ENCODE data around the gene GPR155.
A peak's percentile ranks its signal among the peaks of the same experiment; 100 is the strongest.
"Not testable (repeated sequence)": the region's sequence is repeated elsewhere in the genome, so short reads cannot be mapped to it uniquely, and the experiment has no call there.

GPR155 gene

DNA sequence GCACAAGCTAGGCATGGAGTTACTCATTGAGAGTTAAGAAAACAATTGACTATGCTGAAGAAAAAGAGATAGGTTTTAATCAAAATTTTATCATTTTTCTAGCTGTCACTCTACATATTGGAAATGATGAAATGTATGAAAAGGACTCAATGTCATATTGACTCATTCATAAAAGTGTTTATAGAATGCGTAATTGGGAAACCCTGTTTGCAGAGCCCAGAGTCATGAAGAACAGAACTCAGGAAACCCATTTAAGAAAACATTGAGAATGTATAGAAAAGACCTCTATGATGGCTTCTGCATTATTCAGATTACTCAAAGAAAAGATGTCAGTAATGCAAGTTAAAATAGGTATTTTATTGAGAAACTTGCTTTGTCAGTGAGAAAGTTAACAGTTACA lies 54.9 kb downstream of the GPR155 start:
- no peak for DNase-seq

DNA sequence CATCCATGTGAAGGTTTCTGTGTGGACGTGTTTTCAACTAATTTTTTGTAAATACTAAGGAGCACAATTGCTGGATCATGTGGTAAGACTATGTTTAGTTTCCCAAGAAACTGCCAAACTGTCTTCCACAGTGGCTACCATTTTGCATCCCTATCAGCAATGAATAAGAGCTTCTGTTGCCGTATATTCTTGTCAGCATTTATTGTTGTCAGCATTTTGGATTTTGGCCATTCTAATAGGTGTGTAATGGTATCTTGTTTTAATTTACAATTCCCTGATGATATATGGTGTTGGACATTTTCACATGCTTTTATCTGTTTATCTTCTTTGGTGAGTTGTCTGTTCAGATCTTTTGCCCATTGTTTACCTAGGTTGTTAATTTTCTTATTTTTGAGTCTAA lies 56.8 kb downstream of the GPR155 start:
- DNase-seq: no peak

DNA sequence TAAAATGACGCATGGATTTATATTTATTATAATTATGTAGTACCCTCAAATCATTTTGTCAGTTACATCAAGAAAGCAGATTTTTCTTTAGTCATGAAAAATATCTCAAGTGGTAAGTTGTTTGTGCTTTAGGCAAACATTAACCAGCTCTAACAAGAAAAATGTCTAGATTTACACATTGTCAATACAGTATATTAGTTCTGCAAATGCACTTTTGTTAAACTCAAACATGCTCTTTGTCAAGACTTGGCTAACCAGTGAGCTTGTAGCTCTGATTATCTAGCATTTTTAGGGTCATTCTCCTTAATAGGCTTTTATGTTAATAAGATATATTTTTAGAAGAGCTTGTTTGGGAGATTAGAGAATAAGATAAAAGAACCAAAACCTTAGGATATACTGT lies 58.6 kb downstream of the GPR155 start:
- DNase-seq: no peak

DNA sequence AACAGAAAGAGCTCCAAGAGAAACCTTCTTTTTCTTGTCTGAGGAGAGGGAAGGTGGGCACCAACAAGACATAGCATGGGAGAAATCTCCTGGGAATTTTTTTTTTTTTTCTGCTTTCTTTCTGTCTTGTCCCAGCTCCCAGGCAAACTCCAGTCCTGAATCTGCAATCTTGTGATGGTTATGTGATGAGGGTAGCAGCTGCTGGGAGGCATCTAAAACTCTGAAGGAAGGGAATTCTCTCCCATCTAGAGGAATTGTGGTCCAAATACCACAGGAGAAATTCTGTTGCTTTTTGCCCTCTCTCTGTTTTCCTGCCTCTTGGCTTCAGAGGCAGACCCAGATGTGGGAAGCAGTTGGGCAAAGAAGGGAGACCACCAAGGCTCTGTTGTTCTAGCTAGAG lies 74.6 kb downstream of the GPR155 start:
- DNase-seq: no peak

DNA sequence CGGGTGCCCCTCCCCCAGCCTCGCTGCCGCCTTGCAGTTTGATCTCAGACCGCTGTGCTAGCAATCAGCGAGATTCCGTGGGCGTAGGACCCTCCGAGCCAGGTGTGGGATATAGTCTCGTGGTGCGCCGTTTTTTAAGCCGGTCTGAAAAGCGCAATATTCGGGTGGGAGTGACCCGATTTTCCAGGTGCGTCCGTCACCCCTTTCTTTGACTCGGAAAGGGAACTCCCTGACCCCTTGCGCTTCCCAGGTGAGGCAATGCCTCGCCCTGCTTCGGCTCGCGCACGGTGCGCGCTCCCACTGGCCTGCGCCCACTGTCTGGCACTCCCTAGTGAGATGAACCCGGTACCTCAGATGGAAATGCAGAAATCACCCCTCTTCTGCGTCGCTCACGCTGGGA lies 76.8 kb downstream of the GPR155 start:
- DNase-seq: not testable (repeated sequence)

DNA sequence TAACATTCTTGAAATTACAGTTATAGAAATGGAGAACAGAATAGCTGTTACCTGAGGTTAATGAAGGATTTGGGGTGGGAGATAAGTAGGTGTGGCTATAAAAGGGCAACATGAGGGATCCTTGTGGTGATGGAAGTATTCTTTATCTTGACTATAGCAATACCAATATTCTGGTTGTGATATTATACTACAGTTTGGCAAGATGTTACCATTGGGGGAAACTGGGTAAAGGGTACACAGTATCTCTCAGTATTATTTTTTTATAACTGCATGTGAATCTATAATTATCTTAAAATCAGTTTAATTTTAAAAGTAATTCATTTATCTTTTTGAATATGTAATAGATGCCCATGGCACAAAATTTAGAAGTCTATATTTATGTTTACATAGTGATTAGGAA lies 83.2 kb downstream of the GPR155 start:
- DNase-seq: no peak

DNA sequence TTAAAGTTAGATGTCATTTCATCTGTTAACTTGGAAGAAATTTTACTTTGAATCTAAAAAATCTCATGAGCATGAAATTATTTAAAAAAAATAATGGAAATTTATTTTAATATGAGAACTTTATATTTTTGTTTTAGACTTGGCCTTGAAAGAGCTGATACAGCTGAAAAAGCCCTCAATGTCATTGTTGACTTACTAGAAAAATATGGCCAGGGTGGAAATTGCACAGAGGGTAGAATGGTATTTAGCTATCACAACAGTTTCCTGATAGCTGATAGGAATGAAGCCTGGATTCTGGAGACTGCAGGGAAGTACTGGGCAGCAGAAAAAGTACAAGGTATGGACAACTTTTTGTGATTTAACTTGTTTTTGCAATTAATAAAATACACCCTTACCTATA lies 86.0 kb downstream of the GPR155 start:
- DNase-seq: no peak

DNA sequence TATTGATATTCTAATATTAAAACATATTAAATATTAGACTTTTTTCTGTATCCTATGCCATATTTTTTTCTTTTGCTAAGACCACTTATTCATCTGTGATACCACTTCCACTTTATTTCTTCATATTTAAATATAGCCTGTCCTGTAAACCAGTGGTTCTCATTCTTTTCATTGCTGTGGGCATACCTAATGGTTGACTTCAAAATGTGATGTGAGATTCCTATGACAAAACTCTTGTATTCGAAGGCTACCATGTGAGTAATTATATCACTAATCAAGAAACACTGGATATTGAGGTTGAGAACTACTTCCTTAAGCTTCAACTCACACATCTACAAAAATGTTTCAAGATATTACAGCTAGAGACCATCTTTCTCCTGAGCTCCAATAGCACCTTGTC lies 87.7 kb downstream of the GPR155 start:
- no peak for DNase-seq

DNA sequence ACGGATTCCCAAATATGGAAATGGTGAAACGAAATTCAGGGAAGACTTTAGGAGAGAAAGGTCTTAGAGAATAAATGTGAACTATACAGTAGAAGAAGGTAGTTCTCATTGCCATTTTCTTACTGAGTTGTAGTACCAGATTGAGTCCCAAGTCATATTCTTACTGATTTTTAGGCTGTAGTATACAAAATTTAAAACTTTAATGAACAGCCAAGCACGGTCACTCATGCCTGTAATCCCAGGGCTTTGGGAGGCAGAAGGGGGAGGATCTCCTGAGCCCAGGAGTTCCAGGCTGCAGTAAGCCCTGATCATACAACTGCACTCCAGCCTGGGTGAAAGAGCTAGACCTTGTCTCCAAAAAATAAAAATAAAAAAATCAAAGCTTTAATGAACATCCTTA lies 89.1 kb downstream of the GPR155 start:
- DNase-seq: no peak

DNA sequence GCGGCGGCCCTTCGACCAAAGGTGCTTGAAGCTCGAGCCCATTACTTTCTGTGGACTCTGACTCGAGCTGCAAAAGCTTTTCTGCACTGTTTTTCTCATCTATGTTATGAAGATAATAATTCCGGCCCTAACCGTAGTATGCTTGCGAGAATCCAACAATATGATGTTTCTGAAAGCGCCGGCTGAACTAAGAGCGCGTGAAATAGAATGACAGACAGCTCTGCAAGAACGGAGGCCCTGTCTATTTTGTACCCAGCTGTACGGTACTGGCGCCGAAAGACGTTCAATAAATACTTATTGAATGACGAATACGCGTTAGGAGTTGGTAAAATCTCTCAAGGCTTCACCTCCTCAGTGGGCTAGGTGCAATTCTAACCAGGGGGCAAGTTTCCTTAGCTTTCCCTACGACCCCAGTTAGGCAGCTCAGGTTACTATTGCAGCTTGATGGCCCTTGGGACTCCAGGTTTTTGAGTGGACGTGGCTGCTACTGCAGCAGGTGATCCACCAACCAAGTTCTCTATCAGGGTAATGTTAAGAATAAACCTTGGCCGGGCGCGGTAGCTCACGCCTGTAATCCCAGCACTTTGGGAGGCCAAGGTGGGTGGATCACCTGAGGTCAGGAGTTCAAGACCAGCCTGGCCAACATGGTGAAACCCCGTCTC lies 90.7 kb downstream of the GPR155 start:
- DNase-seq: no peak

DNA sequence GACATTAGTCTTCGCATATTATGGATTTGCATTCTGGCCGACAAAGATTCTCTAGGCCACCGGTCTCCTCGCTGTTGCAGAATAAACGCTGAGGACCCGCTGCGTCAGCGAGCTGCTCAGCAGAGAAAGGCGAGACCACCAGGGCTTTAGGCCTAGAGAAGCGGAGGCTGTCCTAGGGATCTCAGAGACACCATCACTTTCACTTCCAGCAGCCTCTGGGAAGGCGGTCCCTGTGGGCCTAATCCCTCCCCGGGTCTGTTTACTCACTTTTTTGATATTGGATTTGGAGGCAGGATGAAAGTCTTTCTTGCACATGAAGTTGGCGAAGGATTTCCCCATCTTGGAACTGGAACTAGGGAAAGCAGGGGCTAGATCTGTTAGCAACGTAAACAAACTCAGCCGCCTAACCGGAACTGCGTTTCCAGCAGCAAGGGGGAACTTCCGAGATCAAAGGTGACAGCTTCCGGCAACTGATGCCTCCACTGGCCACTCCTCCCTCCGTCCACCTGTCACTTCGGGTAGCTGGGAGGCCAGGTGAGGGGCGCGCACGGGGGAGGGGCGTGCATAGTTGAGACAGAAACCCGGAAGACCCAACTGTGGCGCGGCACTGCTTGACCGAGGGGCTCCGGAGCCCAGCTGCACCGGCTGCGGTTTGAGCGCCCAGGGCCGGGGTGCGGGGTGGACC lies 91.4 kb downstream of the GPR155 start, which contains the start of gene SCRN3:
TSS of gene SCRN3 (plus strand) at position 447 of the 685 bp plus-strand sequence. CDS start 2,554 bp downstream, outside the sequence.
- DNase-seq: peak; percentile 61 to 72

DNA sequence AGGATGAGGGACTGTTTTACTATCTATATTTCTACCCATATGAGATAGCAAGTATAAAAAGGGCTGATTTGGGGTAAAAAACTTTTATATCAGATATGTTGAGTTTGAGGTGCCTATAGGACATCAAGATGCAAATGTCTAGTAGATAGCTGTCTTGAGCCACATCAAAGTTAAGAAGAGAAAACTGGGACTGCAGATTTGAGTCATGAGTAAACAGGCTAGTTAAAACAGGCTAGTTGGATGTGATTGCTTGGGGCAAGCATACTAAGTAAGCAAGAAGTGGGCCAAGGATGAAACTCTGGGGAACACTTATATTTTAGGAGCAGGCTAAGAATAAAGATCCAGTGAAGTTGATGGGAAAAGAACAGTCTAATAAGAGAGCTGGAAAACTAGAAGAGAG lies 94.1 kb downstream of the GPR155 start:
- DNase-seq: no peak

DNA sequence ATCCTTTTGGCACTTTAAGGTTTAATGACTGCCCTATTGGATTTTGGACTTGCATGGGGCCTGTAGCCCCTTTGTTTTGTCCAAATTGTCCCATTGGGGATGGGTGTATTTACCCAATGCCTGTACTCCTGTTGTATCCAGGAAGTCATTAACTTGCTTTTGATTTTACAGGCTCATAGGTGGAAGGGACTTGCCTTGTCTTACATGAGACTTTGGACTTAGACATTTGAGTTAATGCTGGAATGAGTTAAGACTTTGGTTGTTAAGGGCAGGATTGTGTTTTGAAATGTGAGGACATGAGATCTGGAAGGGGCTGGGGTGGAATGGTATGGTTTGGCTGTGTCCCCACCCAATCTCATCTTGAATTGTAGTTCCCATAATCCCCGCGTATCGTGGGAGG lies 96.5 kb downstream of the GPR155 start:
- not testable (repeated sequence) for DNase-seq

DNA sequence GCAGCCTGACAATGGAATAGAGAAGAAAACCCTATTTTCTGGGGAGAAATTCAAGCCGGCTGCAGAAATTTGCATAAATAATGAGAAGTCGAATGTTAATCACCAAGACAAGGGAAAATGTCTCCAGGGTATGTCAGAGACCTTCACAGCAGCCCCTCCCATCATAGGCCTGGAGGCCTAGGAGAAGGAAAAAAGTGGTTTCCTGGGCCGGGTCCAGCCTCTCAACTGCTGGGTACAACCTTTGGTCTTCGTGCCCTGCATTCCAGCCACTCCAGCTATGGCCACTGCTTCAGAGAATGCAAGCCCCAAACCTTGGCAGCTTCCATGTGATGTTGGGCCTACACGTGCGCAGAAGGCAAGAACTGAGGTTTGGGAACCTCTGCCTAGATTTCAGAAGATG lies 97.3 kb downstream of the GPR155 start:
- DNase-seq: no peak

DNA sequence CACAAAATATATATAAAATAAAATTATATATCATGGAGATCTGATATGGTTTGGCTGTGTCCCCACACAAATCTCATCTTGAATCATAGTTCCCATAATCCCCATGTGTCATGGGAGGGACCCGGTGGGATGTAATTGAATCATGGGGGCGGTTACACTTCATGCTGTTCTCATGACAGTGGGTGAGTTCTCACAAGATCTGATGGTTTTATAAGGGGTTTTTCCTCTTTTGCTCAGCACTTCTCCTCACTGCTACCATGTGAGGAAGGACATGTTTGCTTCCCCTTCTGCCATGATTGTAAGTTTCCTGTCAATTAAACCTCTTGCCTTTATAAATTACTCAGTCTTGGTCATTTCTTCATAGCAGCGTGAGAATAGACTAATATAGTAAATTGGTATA lies 98.1 kb downstream of the GPR155 start:
- DNase-seq: not testable (repeated sequence)

DNA sequence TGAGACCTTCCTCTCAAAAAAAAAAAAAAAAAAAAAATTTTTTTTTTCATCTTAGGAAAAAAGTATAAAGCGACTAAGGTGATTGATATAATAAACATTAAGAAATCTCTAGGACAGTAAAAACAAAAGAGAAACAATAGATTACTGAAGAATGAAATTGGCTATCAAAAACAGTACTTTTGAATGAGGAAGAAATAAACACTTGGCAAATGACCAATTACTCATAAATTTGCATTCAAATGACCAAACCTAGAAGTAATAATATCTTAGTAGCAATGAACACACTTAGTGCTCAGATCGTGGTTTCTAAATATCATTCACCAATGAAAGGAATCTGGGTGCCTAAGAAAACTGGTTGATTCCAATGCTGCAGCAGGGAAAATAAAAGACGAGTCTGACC lies 101.6 kb downstream of the GPR155 start:
- no peak for DNase-seq

DNA sequence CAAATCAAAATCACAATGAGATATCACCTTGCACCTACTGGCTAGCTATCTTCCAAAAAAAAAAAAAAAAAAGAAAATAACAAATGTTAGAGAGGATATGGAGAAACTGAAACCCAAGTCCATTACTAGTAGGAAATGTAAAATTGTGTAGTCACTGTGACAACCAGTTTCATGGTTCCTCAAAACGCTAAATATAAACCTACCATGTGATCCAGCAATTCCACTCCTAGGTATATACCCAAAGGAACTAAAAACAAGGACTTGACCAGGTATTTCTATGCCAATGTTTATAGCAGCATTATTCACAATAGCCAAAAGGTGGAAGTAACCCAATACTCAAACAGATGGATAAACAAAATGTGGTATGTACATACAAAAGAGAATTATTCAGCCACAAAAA lies 103.0 kb downstream of the GPR155 start:
- DNase-seq: no peak

Measured in stimulated activated CD4-positive, alpha-beta T cell treated with anti-CD3 and anti-CD28 coated beads, Interleukin-4, amount 100 ng/mL, for 4 hours (primary cell).